Stimulated activated naive CD8-positive, alpha-beta T cell treated with anti-CD3 and anti-CD28 coated beads, Interleukin-15, amount 100 ng/mL, for 72 hours (primary cell): ENCODE results near the gene CUTC.

Source experiments
- ATAC-seq: fragments of 150-1000 bp; cut with Tn5 transposase; 2 replicates; pipeline ENCODE4 v1.10.0; 2021; ENCODE audit warnings: mild to moderate bottlenecking, moderate library complexity
- DNase-seq, 2 donors: peaks; one replicate each; pipeline ENCODE4 v3.0.0; 2021 to 2022
- H3K27ac Mint-ChIP-seq, 2 donors: one replicate each; pipeline ENCODE4 v1.8.0; 2022; ENCODE audit warnings: mild to moderate bottlenecking in 2 of 2, mixed read lengths in 2 of 2, moderate library complexity in 2 of 2
- H3K27me3 Mint-ChIP-seq: one replicate; pipeline ENCODE4 v1.8.0; 2022; ENCODE audit warnings: mixed read lengths
- H3K4me1 Mint-ChIP-seq: one replicate; pipeline ENCODE4 v1.8.0; 2022; ENCODE audit warnings: mild to moderate bottlenecking, mixed read lengths
- H3K4me3 Mint-ChIP-seq, 2 donors: one replicate each; pipeline ENCODE4 v1.8.0; 2022; ENCODE audit warnings: mild to moderate bottlenecking in 2 of 2, mixed read lengths in 2 of 2, moderate library complexity in 1 of 2
- H3K9me3 Mint-ChIP-seq, 2 donors: one replicate each; pipeline ENCODE4 v1.8.0; 2022; ENCODE audit warnings: mixed read lengths in 2 of 2

CUTC gene

GRCh38 chr10:99765672-99766301, 33.8 kb downstream of the CUTC start:
- Mint-ChIP-seq H3K4me1 (no peaks in the 10 kb centered on the region), H3K27me3 (no peaks in the 10 kb centered on the region), H3K9me3 (no peaks in the 10 kb centered on the region), H3K4me3 (no peak overlapping the region), H3K27ac (no peak overlapping the region)
- no peak for ATAC-seq
- DNase-seq = no peak

- no peak overlapping the region for H3K4me3 Mint-ChIP-seq
- H3K4me1 Mint-ChIP-seq = no peaks in the 10 kb centered on the region
- ATAC-seq (no peak), DNase-seq (peak in 1 of 2 donors; percentile 11)
- no peak overlapping the region for H3K27ac Mint-ChIP-seq
- no peaks in the 10 kb centered on the region for H3K9me3 Mint-ChIP-seq
- no peaks in the 10 kb centered on the region for H3K27me3 Mint-ChIP-seq
Measured at GRCh38 chr10:99766302-99766681, 34.3 kb downstream of the CUTC start.

DNA sequence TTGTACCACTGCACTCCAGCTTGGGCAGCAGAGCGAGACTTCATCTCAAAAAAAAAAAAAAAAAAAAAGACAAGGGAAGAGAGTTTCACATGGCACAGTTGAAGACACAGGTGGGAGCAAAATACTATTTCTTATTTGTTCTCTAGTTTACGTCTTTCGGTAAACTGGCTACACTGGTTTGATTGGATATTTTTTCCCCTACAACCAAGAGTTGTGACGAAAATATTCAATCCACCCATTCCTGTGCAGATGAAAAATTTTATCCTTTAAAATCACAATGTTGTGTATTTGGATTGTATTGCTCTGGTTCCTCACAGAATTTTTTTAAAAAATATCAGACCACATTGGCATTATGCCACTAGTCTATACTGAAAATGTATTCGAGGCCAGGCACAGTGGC, 35.9 kb downstream of the CUTC start:
- Mint-ChIP-seq H3K4me3 (no peak overlapping the region), H3K27ac (no peak overlapping the region), H3K4me1 (no peaks in the 10 kb centered on the region), H3K27me3 (no peaks in the 10 kb centered on the region), H3K9me3 (no peaks in the 10 kb centered on the region)
- ATAC-seq = no peak
- no peak for DNase-seq

GRCh38 chr10:99768556-99768955, 36.5 kb downstream of the CUTC start:
- no peak for ATAC-seq
- Mint-ChIP-seq H3K4me1 (no peaks in the 10 kb centered on the region), H3K27ac (no peak overlapping the region), H3K27me3 (no peaks in the 10 kb centered on the region), H3K4me3 (no peak overlapping the region), H3K9me3 (no peaks in the 10 kb centered on the region)
- no peak for DNase-seq

- no peaks in the 10 kb centered on the region for H3K4me1 Mint-ChIP-seq
- no peak for DNase-seq
- H3K9me3 Mint-ChIP-seq = no peaks in the 10 kb centered on the region
- no peaks in the 10 kb centered on the region for H3K27me3 Mint-ChIP-seq
- H3K27ac Mint-ChIP-seq = no peak overlapping the region
- H3K4me3 Mint-ChIP-seq = no peak overlapping the region
- no peak for ATAC-seq
Measured at GRCh38 chr10:99769706-99770105, 37.7 kb downstream of the CUTC start.

DNA sequence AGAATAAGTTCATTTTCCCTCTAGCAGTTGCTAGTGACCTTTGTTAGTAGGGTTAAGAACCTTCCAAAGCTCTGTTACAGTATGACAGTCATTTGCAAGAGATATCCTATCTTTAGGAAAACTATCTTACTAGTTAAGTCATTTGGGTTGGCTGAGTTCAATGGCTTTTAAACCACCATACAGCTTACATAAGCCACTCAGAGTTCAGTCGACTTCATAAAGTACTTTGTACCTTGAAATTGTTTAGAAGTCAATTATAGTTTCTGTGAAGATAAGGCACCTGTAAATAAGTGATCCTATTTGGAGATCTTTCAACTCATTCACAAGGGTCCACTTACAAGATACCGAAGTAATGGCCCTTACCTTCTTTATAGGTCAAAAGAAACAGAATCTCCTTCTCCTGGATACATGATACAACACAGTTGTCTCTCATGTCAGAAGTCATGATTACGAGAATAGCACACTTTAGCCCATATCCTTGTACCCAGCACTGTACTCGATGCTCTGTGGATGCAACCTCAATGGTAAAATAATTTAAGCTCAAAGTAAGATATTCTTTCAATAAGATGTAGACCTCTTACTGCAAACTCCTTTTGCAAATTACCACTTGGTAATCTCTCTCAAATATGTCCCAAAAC, 38.5 kb downstream of the CUTC start:
- H3K4me3 Mint-ChIP-seq = no peak overlapping the region
- no peak overlapping the region for H3K27ac Mint-ChIP-seq
- no peaks in the 10 kb centered on the region for H3K4me1 Mint-ChIP-seq
- no peak for DNase-seq
- H3K9me3 Mint-ChIP-seq = no peaks in the 10 kb centered on the region
- no peaks in the 10 kb centered on the region for H3K27me3 Mint-ChIP-seq
- ATAC-seq = no peak

GRCh38 chr10:99775850-99776249, 43.8 kb downstream of the CUTC start:
- Mint-ChIP-seq H3K4me3 (no peak overlapping the region), H3K9me3 (peaks cover 0 to 5% of the 10 kb centered on the region in 2 donors), H3K4me1 (peaks cover 6% of the 10 kb centered on the region), H3K27ac (no peak overlapping the region), H3K27me3 (no peaks in the 10 kb centered on the region)
- ATAC-seq = no peak
- DNase-seq = no peak

DNA sequence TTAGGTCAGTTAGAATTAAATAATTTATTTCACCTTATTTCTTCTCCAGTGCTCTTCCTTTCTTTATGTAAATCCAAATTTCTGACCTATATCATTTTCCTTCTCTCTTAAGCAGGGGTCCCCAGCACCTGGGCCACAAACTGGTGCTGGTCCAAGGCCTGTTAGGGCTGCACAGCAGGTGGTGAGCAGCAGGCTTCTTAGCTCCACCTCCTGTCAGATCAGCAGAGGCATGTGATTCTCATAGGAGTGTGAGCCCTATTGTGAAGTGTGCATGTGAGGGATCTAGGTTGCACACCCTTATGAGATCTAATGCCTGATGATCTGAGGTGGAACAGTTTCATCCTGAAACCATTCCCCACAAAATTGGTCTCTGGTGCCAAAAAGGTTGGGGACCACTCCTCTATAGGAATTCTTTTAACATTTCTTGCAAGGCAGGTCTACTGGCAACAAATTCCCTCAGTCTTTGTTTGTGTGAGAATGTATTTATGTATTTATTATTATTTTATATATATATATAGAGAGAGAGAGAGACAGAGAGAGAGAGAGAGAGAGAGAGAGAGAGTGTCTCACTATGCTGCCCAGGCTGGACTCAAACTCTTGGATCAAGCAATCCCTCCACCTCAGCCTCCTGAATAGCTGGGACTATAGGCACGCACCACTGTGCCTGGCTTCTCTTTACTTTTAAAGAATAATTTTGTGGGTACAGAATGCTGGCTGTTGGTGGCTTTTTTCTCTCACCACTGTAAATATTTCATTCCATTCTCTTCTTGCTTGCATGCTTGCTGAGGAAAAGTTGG, 46.1 kb downstream of the CUTC start:
- Mint-ChIP-seq H3K4me1 (peaks cover 6% of the 10 kb centered on the region), H3K27me3 (no peaks in the 10 kb centered on the region), H3K27ac (no peak overlapping the region), H3K9me3 (peaks cover 0 to 5% of the 10 kb centered on the region in 2 donors), H3K4me3 (no peak overlapping the region)
- no peak for ATAC-seq
- no peak for DNase-seq

- peaks cover 0 to 5% of the 10 kb centered on the region in 2 donors for H3K9me3 Mint-ChIP-seq
- H3K27ac Mint-ChIP-seq = no peak overlapping the region
- H3K4me3 Mint-ChIP-seq = no peak overlapping the region
- ATAC-seq (peak; percentile 62), DNase-seq (no peak)
- no peaks in the 10 kb centered on the region for H3K27me3 Mint-ChIP-seq
- peaks cover 6% of the 10 kb centered on the region for H3K4me1 Mint-ChIP-seq
Measured at GRCh38 chr10:99779335-99779734, 47.3 kb downstream of the CUTC start.

DNA sequence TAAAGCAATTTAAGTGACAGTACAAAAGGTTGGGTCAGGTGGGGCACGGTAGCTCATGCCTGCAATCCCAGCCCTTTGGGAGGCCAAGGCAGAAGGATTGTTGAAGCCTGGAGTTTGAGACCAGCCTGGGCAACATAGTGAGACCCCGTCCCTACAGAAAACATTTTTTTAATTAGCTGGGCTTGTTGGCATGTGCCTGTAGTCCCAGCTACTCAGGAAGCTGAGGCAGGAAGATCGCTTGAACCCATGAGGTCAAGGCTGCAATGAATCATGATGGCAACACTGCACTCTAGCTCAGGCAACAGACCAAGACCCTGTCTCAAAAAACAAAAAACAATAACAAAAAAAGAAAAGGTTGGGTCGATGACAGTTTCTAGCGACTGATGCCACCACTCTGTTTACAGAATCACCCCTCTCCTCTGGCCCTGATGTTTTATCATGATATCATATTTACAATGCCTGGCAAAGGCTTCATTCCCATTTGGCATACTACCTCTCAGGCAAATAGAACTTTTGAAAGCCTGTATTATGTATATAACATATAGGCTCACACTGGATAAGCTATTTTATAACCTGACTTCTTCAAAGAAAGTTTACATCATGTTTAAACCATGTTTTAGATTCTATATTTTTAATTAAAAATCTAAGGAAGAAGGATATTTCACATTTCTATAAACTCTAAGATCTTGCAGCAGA, 49.8 kb downstream of the CUTC start:
- H3K27me3 Mint-ChIP-seq = no peaks in the 10 kb centered on the region
- H3K27ac Mint-ChIP-seq = no peak overlapping the region
- no peak overlapping the region for H3K4me3 Mint-ChIP-seq

GRCh38 chr10:99782447-99783286, 50.6 kb downstream of the CUTC start, which contains the start of gene ABCC2:
Gene ABCC2 (plus strand): TSS chr10:99782640. CDS start chr10:99782845, 205 bp downstream.
- H3K4me1 Mint-ChIP-seq = peaks cover 6% of the 10 kb centered on the region
- DNase-seq = no peak
- H3K27me3 Mint-ChIP-seq = no peaks in the 10 kb centered on the region
- ATAC-seq = no peak
- no peak within 1 kb of the TSS for H3K4me3 Mint-ChIP-seq
- H3K27ac Mint-ChIP-seq = no peak within 1 kb of the TSS
- H3K9me3 Mint-ChIP-seq = peaks cover 0 to 5% of the 10 kb centered on the region in 2 donors

More for the DNA sequence above, 49.8 kb downstream of the CUTC start:
- no peak for DNase-seq
- H3K9me3 Mint-ChIP-seq = peaks cover 0 to 5% of the 10 kb centered on the region in 2 donors
- peaks cover 6% of the 10 kb centered on the region for H3K4me1 Mint-ChIP-seq
- no peak for ATAC-seq

DNA sequence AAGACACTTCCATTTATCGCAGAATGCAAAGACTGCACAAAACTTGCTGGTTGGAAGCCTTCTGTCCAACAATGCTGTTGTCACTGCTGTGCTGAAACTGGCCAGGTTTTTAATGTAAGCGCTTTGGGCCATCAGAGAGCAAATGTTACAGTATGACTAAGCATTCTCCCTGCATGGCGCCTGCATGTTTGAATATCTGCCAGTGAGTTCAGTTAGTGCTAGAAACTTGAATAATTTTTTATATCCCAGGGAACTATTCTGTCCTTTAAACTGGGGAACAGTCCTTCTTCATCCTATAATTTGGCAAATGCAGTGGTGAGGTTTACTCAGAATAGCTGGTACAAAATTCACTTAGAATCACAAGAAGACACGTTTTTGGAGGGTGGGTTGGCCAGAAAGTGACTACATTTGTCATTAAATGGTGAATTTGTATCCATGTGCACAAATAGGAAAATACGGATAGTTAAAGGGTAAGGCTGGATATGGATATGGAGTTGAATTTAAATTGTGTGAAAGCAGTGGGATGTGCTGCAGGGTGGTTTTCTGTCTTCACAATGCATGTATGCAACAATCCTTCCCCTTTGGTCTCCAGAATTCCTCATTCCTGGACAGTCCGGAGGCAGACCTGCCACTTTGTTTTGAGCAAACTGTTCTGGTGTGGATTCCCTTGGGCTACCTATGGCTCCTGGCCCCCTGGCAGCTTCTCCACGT, 52.1 kb downstream of the CUTC start:
- DNase-seq = no peak
- no peak for ATAC-seq
- H3K9me3 Mint-ChIP-seq = no peaks in the 10 kb centered on the region
- H3K4me1 Mint-ChIP-seq = peaks cover 5% of the 10 kb centered on the region
- H3K27ac Mint-ChIP-seq = no peak overlapping the region
- no peaks in the 10 kb centered on the region for H3K27me3 Mint-ChIP-seq
- H3K4me3 Mint-ChIP-seq = no peak overlapping the region

GRCh38 chr10:99784727-99785441, 52.9 kb downstream of the CUTC start:
- ATAC-seq (no peak), DNase-seq (no peak)
- no peaks in the 10 kb centered on the region for H3K9me3 Mint-ChIP-seq
- H3K4me3 Mint-ChIP-seq = no peak overlapping the region
- no peak overlapping the region for H3K27ac Mint-ChIP-seq
- no peaks in the 10 kb centered on the region for H3K4me1 Mint-ChIP-seq
- no peaks in the 10 kb centered on the region for H3K27me3 Mint-ChIP-seq

GRCh38 chr10:99785646-99786045, 53.6 kb downstream of the CUTC start:
- Mint-ChIP-seq H3K4me3 (no peak overlapping the region), H3K9me3 (no peaks in the 10 kb centered on the region), H3K27ac (no peak overlapping the region), H3K4me1 (no peaks in the 10 kb centered on the region), H3K27me3 (no peaks in the 10 kb centered on the region)
- ATAC-seq (no peak), DNase-seq (no peak)
